WTC11 (cell line): ENCODE results near the gene FNDC1. TPM values are rescaled to one million over a fixed set of nuclear protein-coding genes. Genes with fewer than 3 reads are reported as not detected.

Experiments
- ATAC-seq: fragments of 200-7000 bp; cut with Tn5 transposase; 2 replicates; pipeline ENCODE4 v1.10.0; 2021; ENCODE audit warnings: mild to moderate bottlenecking, moderate library complexity
- CTCF ChIA-PET: fragments of 300-600 bp; sonication (Branson Sonifier 250); formaldehyde crosslinking; loops from one replicate; lab custom pipeline; 2021; ENCODE audit warnings: antibody characterized with exemption; lab: Charles Lee
- POLR2A ChIA-PET: fragments of 350-600 bp; sonication (Branson Sonifier 250); formaldehyde crosslinking; loops from one replicate; lab custom pipeline; 2021; ENCODE audit warnings: antibody characterized with exemption; lab: Charles Lee
- DNase-seq: peaks from one replicate; pipeline ENCODE4 v3.0.0; 2021; ENCODE audit warnings: low spot score
- H3K27ac Mint-ChIP-seq: 2 replicates; pipeline ENCODE4 v1.8.0; 2021; ENCODE audit warnings: mixed read lengths
- H3K27me3 Mint-ChIP-seq: 2 replicates; pipeline ENCODE4 v1.8.0; 2021; ENCODE audit warnings: low read depth, mild to moderate bottlenecking, moderate library complexity, mixed read lengths
- H3K36me3 Mint-ChIP-seq: 2 replicates; pipeline ENCODE4 v1.8.0; 2021; ENCODE audit warnings: mixed read lengths
- H3K4me1 Mint-ChIP-seq: 2 replicates; pipeline ENCODE4 v1.8.0; 2022; ENCODE audit warnings: mixed read lengths
- H3K4me3 Mint-ChIP-seq: 2 replicates; pipeline ENCODE4 v1.8.0; 2021; ENCODE audit warnings: mild to moderate bottlenecking, moderate library complexity, mixed read lengths
- H3K9me3 Mint-ChIP-seq: 2 replicates; pipeline ENCODE4 v1.8.0; 2021; ENCODE audit warnings: mixed read lengths
- AR ChIP-seq: fragments of 250-450 bp; sonication (Bioruptor Pico); IDR thresholded peaks from 2 replicates; pipeline ENCODE4 v1.9.0; 2021; ENCODE audit warnings: mild to moderate bottlenecking
- CBFB ChIP-seq: sonication (generic); formaldehyde crosslinking; IDR thresholded peaks from 2 replicates; pipeline ENCODE4 v1.8.1; 2022; ENCODE audit warnings: mild to moderate bottlenecking, low read depth, missing genetic modification reagents
- CREM ChIP-seq: sonication (generic); formaldehyde crosslinking; IDR thresholded peaks from 2 replicates; pipeline ENCODE4 v1.8.1; 2022; ENCODE audit warnings: mild to moderate bottlenecking, missing genetic modification reagents, moderate library complexity
- E2F4 ChIP-seq: sonication (generic); formaldehyde crosslinking; IDR thresholded peaks from 2 replicates; pipeline ENCODE4 v1.8.1; 2022; ENCODE audit warnings: low read depth, mild to moderate bottlenecking, moderate library complexity, missing genetic modification reagents, borderline replicate concordance
- GRHL2 ChIP-seq: fragments of 250-450 bp; sonication (Bioruptor Pico); IDR thresholded peaks from 2 replicates; pipeline ENCODE4 v1.8.0; 2022; ENCODE audit warnings: mild to moderate bottlenecking, moderate library complexity; ENCODE audit not compliant: insufficient replicate concordance, severe bottlenecking
- IRF2 ChIP-seq: sonication (generic); formaldehyde crosslinking; IDR thresholded peaks from 2 replicates; pipeline ENCODE4 v1.8.0; 2022; ENCODE audit warnings: low read depth, missing genetic modification reagents, borderline replicate concordance
- JUN ChIP-seq: sonication (generic); formaldehyde crosslinking; IDR thresholded peaks from 2 replicates; pipeline ENCODE4 v1.8.0; 2023; ENCODE audit warnings: mild to moderate bottlenecking, missing genetic modification reagents
- MYBL2 ChIP-seq: sonication (generic); formaldehyde crosslinking; IDR thresholded peaks from 2 replicates; pipeline ENCODE4 v1.8.1; 2023; ENCODE audit warnings: mild to moderate bottlenecking, moderate library complexity, missing genetic modification reagents
- NFE2L1 ChIP-seq: sonication (generic); formaldehyde crosslinking; IDR thresholded peaks from 2 replicates; pipeline ENCODE4 v1.8.1; 2023; ENCODE audit warnings: missing genetic modification reagents
- NR2C2 ChIP-seq: sonication (generic); formaldehyde crosslinking; IDR thresholded peaks from 2 replicates; pipeline ENCODE4 v1.8.0; 2022; ENCODE audit warnings: mild to moderate bottlenecking, missing genetic modification reagents
- NR3C1 ChIP-seq: sonication (generic); formaldehyde crosslinking; conservative IDR thresholded peaks from 2 replicates; pipeline ENCODE4 v1.8.1; 2023; ENCODE audit warnings: low read depth, mild to moderate bottlenecking, missing genetic modification reagents
- PREB ChIP-seq: sonication (generic); formaldehyde crosslinking; IDR thresholded peaks from 2 replicates; pipeline ENCODE4 v1.8.1; 2022; ENCODE audit warnings: mild to moderate bottlenecking, missing genetic modification reagents, moderate library complexity, borderline replicate concordance
- RELA ChIP-seq: sonication (generic); formaldehyde crosslinking; IDR thresholded peaks from 2 replicates; pipeline ENCODE4 v1.8.1; 2022; ENCODE audit warnings: missing genetic modification reagents, mild to moderate bottlenecking, borderline replicate concordance
- RORB ChIP-seq: fragments of 250-450 bp; sonication (Bioruptor Pico); IDR thresholded peaks from 2 replicates; pipeline ENCODE4 v1.9.0; 2021; ENCODE audit warnings: mild to moderate bottlenecking
- ZNF232 ChIP-seq: sonication (generic); formaldehyde crosslinking; IDR thresholded peaks from 2 replicates; pipeline ENCODE4 v1.8.0; 2022; ENCODE audit warnings: mild to moderate bottlenecking, missing genetic modification reagents
- ZNF263 ChIP-seq: sonication (generic); formaldehyde crosslinking; IDR thresholded peaks from 2 replicates; pipeline ENCODE4 v1.8.1; 2022; ENCODE audit warnings: low read depth, mild to moderate bottlenecking, moderate library complexity, missing genetic modification reagents
- ZNF423 ChIP-seq: fragments of 250-450 bp; sonication (Bioruptor Pico); IDR thresholded peaks from 2 replicates; pipeline ENCODE4 v2.1.2; 2022; ENCODE audit warnings: mild to moderate bottlenecking, moderate library complexity
- ZNF512 ChIP-seq: sonication (generic); formaldehyde crosslinking; IDR thresholded peaks from 2 replicates; pipeline ENCODE4 v1.8.1; 2022; ENCODE audit warnings: missing genetic modification reagents, borderline replicate concordance
- total RNA-seq: library from RNA; stranded (reverse); gene quantifications from 3 replicates; pipeline ENCODE4 v1.2.3, GENCODE V29; 2021
- TF ChIP-seq, protein P1 (sequence below): fragments of 250-450 bp; sonication (Bioruptor Pico); IDR thresholded peaks from 2 replicates; pipeline ENCODE4 v2.1.2; 2022; ENCODE audit warnings: mild to moderate bottlenecking, moderate library complexity
- TF ChIP-seq, protein P2 (sequence below): sonication (generic); formaldehyde crosslinking; IDR thresholded peaks from 2 replicates; pipeline ENCODE4 v1.8.1; 2023; ENCODE audit warnings: mild to moderate bottlenecking, missing genetic modification reagents
- TF ChIP-seq, protein P3 (sequence below): fragments of 200-600 bp; IDR thresholded peaks from 2 replicates; pipeline ENCODE4 v1.8.0; 2022; ENCODE audit warnings: antibody characterized with exemption

Gene FNDC1
- total RNA-seq, 1 experiment from 2014 or later = 0.44 TPM

DNA sequence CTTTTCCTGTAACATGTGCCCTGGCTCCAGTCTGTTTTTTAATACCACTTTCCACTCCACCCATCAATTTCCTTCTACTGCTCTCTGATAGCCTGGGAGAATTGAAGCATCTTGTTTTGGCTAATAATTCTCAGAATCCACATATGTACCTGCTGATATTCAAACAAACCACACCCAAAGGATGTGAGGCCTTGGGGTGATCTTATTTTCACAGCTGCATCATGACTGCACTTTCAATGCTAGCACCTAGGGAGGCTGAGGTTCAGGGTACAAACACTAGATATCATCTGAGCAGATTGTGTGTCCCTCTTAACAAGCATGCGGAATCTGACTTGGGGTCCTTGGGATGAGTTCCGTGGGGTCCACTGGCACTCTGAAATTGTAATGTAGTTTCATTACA, 12.7 kb downstream of the FNDC1 start (continued):
- no peak for TF ChIP-seq E2F4 (CRISPR knock-in tag)
- TF ChIP-seq, protein P1, sequence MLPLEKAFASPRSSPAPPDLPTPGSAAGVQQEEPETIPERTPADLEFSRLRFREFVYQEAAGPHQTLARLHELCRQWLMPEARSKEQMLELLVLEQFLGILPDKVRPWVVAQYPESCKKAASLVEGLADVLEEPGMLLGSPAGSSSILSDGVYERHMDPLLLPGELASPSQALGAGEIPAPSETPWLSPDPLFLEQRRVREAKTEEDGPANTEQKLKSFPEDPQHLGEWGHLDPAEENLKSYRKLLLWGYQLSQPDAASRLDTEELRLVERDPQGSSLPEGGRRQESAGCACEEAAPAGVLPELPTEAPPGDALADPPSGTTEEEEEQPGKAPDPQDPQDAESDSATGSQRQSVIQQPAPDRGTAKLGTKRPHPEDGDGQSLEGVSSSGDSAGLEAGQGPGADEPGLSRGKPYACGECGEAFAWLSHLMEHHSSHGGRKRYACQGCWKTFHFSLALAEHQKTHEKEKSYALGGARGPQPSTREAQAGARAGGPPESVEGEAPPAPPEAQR (CRISPR knock-in tag) = no peak
- TF ChIP-seq ZNF423 = no peak

DNA sequence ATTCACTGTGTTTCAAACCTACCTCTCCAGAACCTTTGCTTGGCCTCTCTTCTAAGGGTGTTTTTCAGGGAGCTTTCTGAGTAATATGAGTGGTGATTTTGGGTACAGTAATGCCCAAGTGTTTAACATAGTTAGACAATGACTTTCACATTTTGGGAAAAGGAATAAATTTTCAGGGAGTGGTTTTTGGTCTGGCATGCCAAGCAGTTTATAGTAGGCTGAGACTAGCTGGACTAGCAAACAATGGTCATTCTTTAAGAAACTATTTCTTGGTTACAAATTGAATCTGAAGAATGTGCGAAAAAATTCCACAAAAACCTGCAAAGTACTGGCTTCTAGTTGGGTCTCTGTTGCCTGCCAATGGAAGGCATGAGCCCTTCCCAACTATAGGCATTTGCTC, 15.4 kb downstream of the FNDC1 start:
- no peaks in the 10 kb centered on the region for H3K36me3 Mint-ChIP-seq

GRCh38 chr6:159190460-159190859, 21.3 kb downstream of the FNDC1 start:
- Mint-ChIP-seq H3K4me1 (no peaks in the 10 kb centered on the region), H3K27ac (no peak overlapping the region), H3K36me3 (no peaks in the 10 kb centered on the region), H3K9me3 (peaks cover 17% of the 10 kb centered on the region), H3K27me3 (peaks cover 2% of the 10 kb centered on the region; the same call in 1 of the 2 replicates), H3K4me3 (no peak overlapping the region)
- POLR2A ChIA-PET = no interaction called here
- ATAC-seq = no peak
- CTCF ChIA-PET = interaction anchor here (1.1 kb wide), 1 partner anchor 16 kb away, joined by 4 read pairs; no protein-coding TSS in a partner anchor
- no peak for DNase-seq
- TF ChIP-seq RORB (no peak), ZNF263 (no peak), AR (CRISPR knock-in tag) (no peak), MYBL2 (CRISPR knock-in tag) (no peak), IRF2 (CRISPR knock-in tag) (no peak), CREM (CRISPR knock-in tag) (no peak), CBFB (CRISPR knock-in tag) (no peak), JUN (no peak), NR2C2 (no peak), RELA (CRISPR knock-in tag) (no peak), ZNF512 (CRISPR knock-in tag) (no peak), NR3C1 (no peak), ZNF232 (CRISPR knock-in tag) (no peak), PREB (CRISPR knock-in tag) (no peak)
- TF ChIP-seq, protein P2, sequence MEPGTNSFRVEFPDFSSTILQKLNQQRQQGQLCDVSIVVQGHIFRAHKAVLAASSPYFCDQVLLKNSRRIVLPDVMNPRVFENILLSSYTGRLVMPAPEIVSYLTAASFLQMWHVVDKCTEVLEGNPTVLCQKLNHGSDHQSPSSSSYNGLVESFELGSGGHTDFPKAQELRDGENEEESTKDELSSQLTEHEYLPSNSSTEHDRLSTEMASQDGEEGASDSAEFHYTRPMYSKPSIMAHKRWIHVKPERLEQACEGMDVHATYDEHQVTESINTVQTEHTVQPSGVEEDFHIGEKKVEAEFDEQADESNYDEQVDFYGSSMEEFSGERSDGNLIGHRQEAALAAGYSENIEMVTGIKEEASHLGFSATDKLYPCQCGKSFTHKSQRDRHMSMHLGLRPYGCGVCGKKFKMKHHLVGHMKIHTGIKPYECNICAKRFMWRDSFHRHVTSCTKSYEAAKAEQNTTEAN (CRISPR knock-in tag) = no peak
- TF ChIP-seq, protein P3, sequence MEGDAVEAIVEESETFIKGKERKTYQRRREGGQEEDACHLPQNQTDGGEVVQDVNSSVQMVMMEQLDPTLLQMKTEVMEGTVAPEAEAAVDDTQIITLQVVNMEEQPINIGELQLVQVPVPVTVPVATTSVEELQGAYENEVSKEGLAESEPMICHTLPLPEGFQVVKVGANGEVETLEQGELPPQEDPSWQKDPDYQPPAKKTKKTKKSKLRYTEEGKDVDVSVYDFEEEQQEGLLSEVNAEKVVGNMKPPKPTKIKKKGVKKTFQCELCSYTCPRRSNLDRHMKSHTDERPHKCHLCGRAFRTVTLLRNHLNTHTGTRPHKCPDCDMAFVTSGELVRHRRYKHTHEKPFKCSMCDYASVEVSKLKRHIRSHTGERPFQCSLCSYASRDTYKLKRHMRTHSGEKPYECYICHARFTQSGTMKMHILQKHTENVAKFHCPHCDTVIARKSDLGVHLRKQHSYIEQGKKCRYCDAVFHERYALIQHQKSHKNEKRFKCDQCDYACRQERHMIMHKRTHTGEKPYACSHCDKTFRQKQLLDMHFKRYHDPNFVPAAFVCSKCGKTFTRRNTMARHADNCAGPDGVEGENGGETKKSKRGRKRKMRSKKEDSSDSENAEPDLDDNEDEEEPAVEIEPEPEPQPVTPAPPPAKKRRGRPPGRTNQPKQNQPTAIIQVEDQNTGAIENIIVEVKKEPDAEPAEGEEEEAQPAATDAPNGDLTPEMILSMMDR = no peak

More for the DNA sequence above, 15.4 kb downstream of the FNDC1 start:
- DNase-seq (no peak), ATAC-seq (no peak)
- POLR2A ChIA-PET = no interaction called here
- peaks cover 8% of the 10 kb centered on the region for H3K27me3 Mint-ChIP-seq
- no peak overlapping the region for H3K4me3 Mint-ChIP-seq
- CTCF ChIA-PET = interaction anchor here (1.0 kb wide), 1 partner anchor 69 kb away, joined by 3 read pairs; no protein-coding TSS in a partner anchor
- peaks cover 22% of the 10 kb centered on the region for H3K9me3 Mint-ChIP-seq
- TF ChIP-seq, protein P2 (CRISPR knock-in tag) = no peak
- no peak for TF ChIP-seq NFE2L1
- no peak for TF ChIP-seq JUN
- no peak for TF ChIP-seq GRHL2 (CRISPR knock-in tag)
- H3K27ac Mint-ChIP-seq = no peak overlapping the region
- no peaks in the 10 kb centered on the region for H3K4me1 Mint-ChIP-seq
